ENCODE measurements around the gene PCDHGB2.

PCDHGB2 gene

GRCh38 chr5:141351591-141351990 is 8.2 kb upstream of the PCDHGB2 start:
- Mint-ChIP-seq H3K9me3 (peaks cover 91% of the 10 kb centered on the region), H3K36me3 (ENCODE audit: low read depth) (peaks cover 41% of the 10 kb centered on the region), H3K4me3 (no peak overlapping the region), H3K4me1 (no peaks in the 10 kb centered on the region), H3K27me3 (ENCODE audit: low read depth, poor library complexity) (peaks cover 4% of the 10 kb centered on the region), H3K27ac (no peak overlapping the region)
- DNase-seq: no peak
- TF ChIP-seq CTCF (IDR thresholded peaks at IDR 0.05): no peak

- H3K27ac Mint-ChIP-seq: no peak within 1 kb of the TSS
- H3K9me3 Mint-ChIP-seq: peaks cover 91% of the 10 kb centered on the region
- no peak for DNase-seq
- no peak within 1 kb of the TSS for H3K4me3 Mint-ChIP-seq
- no peaks in the 10 kb centered on the region for H3K4me1 Mint-ChIP-seq
- peaks cover 45% of the 10 kb centered on the region for H3K36me3 Mint-ChIP-seq (ENCODE audit: low read depth)
- TF ChIP-seq CTCF (IDR thresholded peaks at IDR 0.05): no peak
- H3K27me3 Mint-ChIP-seq (ENCODE audit: low read depth, poor library complexity): peaks cover 2% of the 10 kb centered on the region
Measured at GRCh38 chr5:141354900-141355469, 4.8 kb upstream of the PCDHGB2 start, which contains the start of gene PCDHGA4. TSS of gene PCDHGA4 (plus strand) at chr5:141355021. CDS start at chr5:141355108, 87 bp downstream.

GRCh38 chr5:141355641-141356040 is 4.2 kb upstream of the PCDHGB2 start:
- no peak overlapping the region for H3K27ac Mint-ChIP-seq
- H3K4me3 Mint-ChIP-seq: no peak overlapping the region
- no peaks in the 10 kb centered on the region for H3K27me3 Mint-ChIP-seq (ENCODE audit: low read depth, poor library complexity)
- H3K36me3 Mint-ChIP-seq (ENCODE audit: low read depth): peaks cover 46% of the 10 kb centered on the region
- no peak for TF ChIP-seq CTCF (IDR thresholded peaks at IDR 0.05)
- H3K9me3 Mint-ChIP-seq: peaks cover 91% of the 10 kb centered on the region
- DNase-seq: no peak
- H3K4me1 Mint-ChIP-seq: no peaks in the 10 kb centered on the region

- Mint-ChIP-seq H3K36me3 (ENCODE audit: low read depth) (peaks cover 51% of the 10 kb centered on the region), H3K4me3 (no peak overlapping the region), H3K27me3 (ENCODE audit: low read depth, poor library complexity) (no peaks in the 10 kb centered on the region), H3K4me1 (no peaks in the 10 kb centered on the region), H3K27ac (no peak overlapping the region), H3K9me3 (peaks cover 91% of the 10 kb centered on the region)
- TF ChIP-seq CTCF (IDR thresholded peaks at IDR 0.05): no peak
- no peak for DNase-seq
Measured at GRCh38 chr5:141356133-141356532, 3.7 kb upstream of the PCDHGB2 start.

GRCh38 chr5:141356950-141357349 is 2.8 kb upstream of the PCDHGB2 start:
- no peak for TF ChIP-seq CTCF (IDR thresholded peaks at IDR 0.05)
- peaks cover 55% of the 10 kb centered on the region for H3K36me3 Mint-ChIP-seq (ENCODE audit: low read depth)
- DNase-seq: no peak
- no peaks in the 10 kb centered on the region for H3K27me3 Mint-ChIP-seq (ENCODE audit: low read depth, poor library complexity)
- H3K9me3 Mint-ChIP-seq: peaks cover 92% of the 10 kb centered on the region
- no peaks in the 10 kb centered on the region for H3K4me1 Mint-ChIP-seq
- H3K27ac Mint-ChIP-seq: no peak overlapping the region
- no peak overlapping the region for H3K4me3 Mint-ChIP-seq

GRCh38 chr5:141360685-141361084 is 891 bp downstream of the PCDHGB2 start:
- Mint-ChIP-seq H3K9me3 (peaks cover 92% of the 10 kb centered on the region), H3K4me3 (no peak overlapping the region)

More at GRCh38 chr5:141360685-141361084, 891 bp downstream of the PCDHGB2 start:
- no peaks in the 10 kb centered on the region for H3K4me1 Mint-ChIP-seq
- H3K27me3 Mint-ChIP-seq (ENCODE audit: low read depth, poor library complexity): no peaks in the 10 kb centered on the region
- peak overlapping the region; percentile 36 for H3K27ac Mint-ChIP-seq
- H3K36me3 Mint-ChIP-seq (ENCODE audit: low read depth): peaks cover 60% of the 10 kb centered on the region
- no peak for DNase-seq
- no peak for TF ChIP-seq CTCF (IDR thresholded peaks at IDR 0.05)

Measured in nephron progenitor cell (in vitro differentiated cells).